B cell (primary cell): ENCODE measurements around the gene NOX1. TPM values are rescaled to one million over a fixed set of nuclear protein-coding genes. Genes with fewer than 3 reads are reported as not detected.

Source experiments
- ATAC-seq: fragments of 200-7000 bp; cut with Tn5 transposase; one replicate; pipeline ENCODE4 v1.10.0; 2021; ENCODE audit warnings: low read depth, mild to moderate bottlenecking, moderate number of reproducible peaks, moderate library complexity
- CTCF ChIA-PET: fragments of 350-600 bp; sonication (Branson Sonifier 250); formaldehyde crosslinking; loops from one replicate; lab custom pipeline; 2021; ENCODE audit warnings: antibody characterized with exemption, inconsistent platforms; lab: Charles Lee
- POLR2A ChIA-PET: fragments of 350-600 bp; sonication (Branson Sonifier 250); formaldehyde crosslinking; loops from one replicate; lab custom pipeline; 2021; ENCODE audit warnings: antibody characterized with exemption; lab: Charles Lee
- DNase-seq: peaks from one replicate; pipeline ENCODE4 v3.0.0; 2013
- H2AFZ ChIP-seq: 2 replicates; pipeline ENCODE4 v1.6.1; 2012; ENCODE audit warnings: mild to moderate bottlenecking, low read depth, low read length; ENCODE audit not compliant: insufficient read depth, poor library complexity, severe bottlenecking
- H3K27ac ChIP-seq, 2 donors: 1 replicate in 1 of 2; 2 replicates in 1 of 2; pipeline ENCODE4 v1.5.1; 2012 to 2013; ENCODE audit warnings: low read length in 2 of 2, mild to moderate bottlenecking in 2 of 2, moderate library complexity in 1 of 2
- H3K27me3 ChIP-seq, 4 experiments: fragments of 200-600 bp in 1 of 4; sonication (generic) in 1 of 4; replicated peaks in 1 of 4; 1 replicate in 2 of 4; 2 replicates in 2 of 4; pipeline versions ENCODE4 v1.6.1 to v1.7.0; 2013 to 2016; ENCODE audit warnings: low read length in 3 of 4, mild to moderate bottlenecking in 2 of 4, mixed read lengths in 1 of 4, moderate library complexity in 1 of 4; ENCODE audit not compliant: insufficient read depth in 4 of 4, control insufficient read depth in 3 of 4; ENCODE audit errors: control extremely low read depth in 1 of 4
- H3K36me3 ChIP-seq, 2 experiments: replicated peaks in 1 of 2; 1 replicate in 1 of 2; 2 replicates in 1 of 2; pipeline versions ENCODE4 v1.6.1 to v1.7.1; 2013; ENCODE audit warnings: low read length in 1 of 2; ENCODE audit not compliant: insufficient read depth in 2 of 2, control insufficient read depth in 1 of 2; ENCODE audit errors: control extremely low read depth in 1 of 2, extremely low read depth in 1 of 2
- H3K4me1 ChIP-seq, 2 donors: fragments of 200-600 bp in 1 of 2; sonication (generic) in 1 of 2; 1 replicate in 1 of 2; 2 replicates in 1 of 2; pipeline versions ENCODE4 v1.5.1 to v1.6.1; 2013 to 2017; ENCODE audit warnings: low read length in 2 of 2; ENCODE audit not compliant: control insufficient read depth in 2 of 2, insufficient read depth in 2 of 2
- H3K4me2 ChIP-seq: replicated peaks from 2 replicates; pipeline ENCODE3; 2012; ENCODE audit warnings: mild to moderate bottlenecking, low read depth, low read length; ENCODE audit not compliant: poor library complexity, severe bottlenecking
- H3K4me3 ChIP-seq, 5 experiments: fragments of 200-600 bp in 1 of 5; sonication (generic) in 1 of 5; 1 replicate in 3 of 5; 2 replicates in 2 of 5; pipeline versions ENCODE4 v1.5.1 to v1.7.0; 2011 to 2016; ENCODE audit warnings: low read length in 4 of 5, mild to moderate bottlenecking in 4 of 5, low read depth in 2 of 5, control low read depth in 1 of 5, moderate library complexity in 1 of 5; ENCODE audit not compliant: insufficient read depth in 1 of 5; ENCODE audit errors: control extremely low read depth in 1 of 5, extremely low read depth in 1 of 5
- H3K79me2 ChIP-seq: fragments of 200-600 bp; sonication (generic); one replicate; pipeline ENCODE4 v1.6.0; 2016; ENCODE audit warnings: low read length; ENCODE audit not compliant: control insufficient read depth, insufficient read depth
- H3K9ac ChIP-seq: fragments of 200-600 bp; sonication (generic); 2 replicates; pipeline ENCODE4 v1.6.1; 2017; ENCODE audit warnings: mild to moderate bottlenecking, low read length, moderate library complexity
- H3K9me3 ChIP-seq, 3 donors: one replicate each; pipeline versions ENCODE4 v1.6.1 to v1.7.1; 2013; ENCODE audit warnings: low read length in 2 of 3; ENCODE audit not compliant: control insufficient read depth in 2 of 3, insufficient read depth in 1 of 3; ENCODE audit errors: control extremely low read depth in 1 of 3
- H4K20me1 ChIP-seq: 2 replicates; pipeline ENCODE4 v1.6.0; 2012; ENCODE audit warnings: mild to moderate bottlenecking, low read length; ENCODE audit not compliant: insufficient read depth, control insufficient read depth, poor library complexity, severe bottlenecking
- H3K27ac Mint-ChIP-seq: one replicate; pipeline ENCODE4 v1.8.0; 2021; ENCODE audit warnings: mixed read lengths
- H3K27me3 Mint-ChIP-seq: one replicate; pipeline ENCODE4 v1.8.0; 2021; ENCODE audit warnings: mixed read lengths
- H3K4me1 Mint-ChIP-seq: one replicate; pipeline ENCODE4 v1.8.0; 2021; ENCODE audit warnings: mixed read lengths
- H3K4me3 Mint-ChIP-seq: one replicate; pipeline ENCODE4 v1.8.0; 2021; ENCODE audit warnings: mixed read lengths
- H3K9me3 Mint-ChIP-seq: one replicate; pipeline ENCODE4 v1.8.0; 2022; ENCODE audit warnings: mixed read lengths; ENCODE audit not compliant: insufficient read depth
- CTCF ChIP-seq: fragments of 200-600 bp; IDR thresholded peaks from one replicate; pipeline ENCODE4 v1.8.0; 2022; ENCODE audit warnings: antibody characterized with exemption, mild to moderate bottlenecking
- EZH2 ChIP-seq: IDR thresholded peaks from 2 replicates; pipeline ENCODE4 v1.6.1; 2012; ENCODE audit warnings: borderline replicate concordance, low read depth, mild to moderate bottlenecking, moderate library complexity, low read length; ENCODE audit not compliant: insufficient read depth, poor library complexity, severe bottlenecking
- WGBS: methylation state at CpG from one replicate; pipeline ENCODE4 v1.1.5; 2013; ENCODE audit warnings: missing lambda C conversion rate; ENCODE audit not compliant: insufficient coverage; 5-methylcytosine and 5-hydroxymethylcytosine counted together
- intact Hi-C: fragments of 100-400 bp; cut with micrococcal nuclease; formaldehyde crosslinking; loops from one replicate; pipeline ENCODE4 v1.10.0; 2022
- polyA plus RNA-seq: library from polyadenylated mRNA; depleted of rRNA; stranded (reverse); fragments of >200 nt; gene quantifications from 2 replicates; pipeline ENCODE4 v1.2.3, GENCODE V29; 2012
- total RNA-seq, 2 donors: library from RNA; stranded (reverse); fragments of 120-200 nt in 1 of 2; gene quantifications; 1 replicate in 1 of 2; 2 replicates in 1 of 2; pipeline versions ENCODE4 v1.2.3 to v1.2.4, GENCODE V29; 2013 to 2022

Gene NOX1
- total and polyA plus RNA-seq, 2 donors (not counting 1 experiment from before 2014, with no cell fraction given) = 0.13 TPM; not detected in 1

DNA sequence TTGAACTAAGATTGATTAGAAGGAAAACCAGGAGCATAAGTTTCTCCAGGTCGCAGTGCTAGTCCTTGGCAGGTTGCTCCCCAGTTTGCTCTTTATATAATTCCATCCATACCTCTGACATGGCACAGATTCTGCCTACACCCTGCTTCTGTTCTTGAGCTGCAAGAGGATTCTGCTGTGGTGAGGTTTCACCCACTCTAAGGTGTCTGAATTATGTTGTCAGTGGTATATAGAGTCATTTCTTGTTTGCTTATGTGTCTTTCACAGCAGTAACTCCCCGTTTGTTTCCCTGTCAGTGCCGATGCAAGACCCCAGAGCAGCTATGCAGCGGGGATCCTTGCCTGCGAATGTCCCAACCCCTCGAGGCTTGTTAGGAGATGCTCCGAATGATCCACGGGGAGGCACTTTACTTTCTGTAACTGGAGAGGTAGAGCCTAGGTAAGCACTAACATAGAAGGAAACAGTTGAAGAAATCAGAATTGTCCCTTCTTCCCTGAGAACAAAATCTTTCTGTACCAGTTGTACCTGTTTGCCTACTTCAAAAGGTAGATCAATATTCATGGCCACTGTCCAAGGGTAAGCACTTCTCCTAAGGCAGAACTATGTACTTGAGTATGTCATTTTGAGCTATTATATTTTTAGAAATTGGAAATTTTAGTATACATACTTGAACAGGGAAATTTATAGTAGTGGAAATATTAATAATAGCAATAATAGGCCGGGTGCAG is 42.8 kb downstream of the NOX1 start:
- ChIA-PET POLR2A (no interaction called here), CTCF (no interaction called here)
- Histone ChIP-seq H3K36me3 (peaks cover 0 to 48% of the 10 kb centered on the region in 2 experiments), H3K79me2 (no peaks in the 10 kb centered on the region), H3K9ac (no peak overlapping the region), H3K27ac (no peak overlapping the region), H3K4me2 (no peak overlapping the region), H3K9me3 (no peaks in the 10 kb centered on the region), H2AFZ (no peak overlapping the region), H3K4me1 (peaks cover 0 to 13% of the 10 kb centered on the region in 2 donors), H3K4me3 (no peak overlapping the region), H3K27me3 (no peaks in the 10 kb centered on the region), H4K20me1 (no peaks in the 10 kb centered on the region)
- Mint-ChIP-seq H3K27me3 (no peaks in the 10 kb centered on the region), H3K4me1 (peaks cover 11% of the 10 kb centered on the region), H3K9me3 (no peaks in the 10 kb centered on the region), H3K27ac (no peak overlapping the region), H3K4me3 (no peak overlapping the region)
- TF ChIP-seq EZH2 (no peak), CTCF (no peak)
- no peak for ATAC-seq
- DNase-seq = no peak
- intact Hi-C loops = no loop called here
- 100% methylated on average over 3 of the region's 9 CpGs for whole genome bisulfite sequencing

GRCh38 chrX:100830547-100830946 is 43.6 kb downstream of the NOX1 start:
- Histone ChIP-seq H3K9ac (no peak overlapping the region), H3K4me2 (no peak overlapping the region), H3K4me1 (peaks cover 0 to 13% of the 10 kb centered on the region in 2 donors), H4K20me1 (no peaks in the 10 kb centered on the region), H3K27me3 (no peaks in the 10 kb centered on the region), H3K27ac (no peak overlapping the region), H3K9me3 (no peaks in the 10 kb centered on the region), H3K36me3 (peaks cover 0 to 47% of the 10 kb centered on the region in 2 experiments), H2AFZ (no peak overlapping the region), H3K4me3 (no peak overlapping the region), H3K79me2 (no peaks in the 10 kb centered on the region)
- ATAC-seq (no peak), DNase-seq (no peak)
- ChIA-PET CTCF (no interaction called here), POLR2A (no interaction called here)
- intact Hi-C loops = no loop called here
- Mint-ChIP-seq H3K9me3 (no peaks in the 10 kb centered on the region), H3K27me3 (no peaks in the 10 kb centered on the region), H3K27ac (no peak overlapping the region), H3K4me3 (no peak overlapping the region), H3K4me1 (peaks cover 11% of the 10 kb centered on the region)
- WGBS = 93% methylated on average over 3 of the region's 9 CpGs
- TF ChIP-seq CTCF (no peak), EZH2 (no peak)
